Hepatic stellate cell (primary cell): ENCODE measurements around the gene CISH.

Source experiments
- DNase-seq: peaks from one replicate; pipeline ENCODE4 v3.0.0; 2011; ENCODE audit warnings: low spot score

Gene CISH

GRCh38 chr3:50599115-50599715 is 12.4 kb downstream of the CISH start:
- DNase-seq = no peak

- no peak for DNase-seq
These were observed 17.3 kb downstream of the CISH start for GRCh38 chr3:50594253-50594785.

DNA sequence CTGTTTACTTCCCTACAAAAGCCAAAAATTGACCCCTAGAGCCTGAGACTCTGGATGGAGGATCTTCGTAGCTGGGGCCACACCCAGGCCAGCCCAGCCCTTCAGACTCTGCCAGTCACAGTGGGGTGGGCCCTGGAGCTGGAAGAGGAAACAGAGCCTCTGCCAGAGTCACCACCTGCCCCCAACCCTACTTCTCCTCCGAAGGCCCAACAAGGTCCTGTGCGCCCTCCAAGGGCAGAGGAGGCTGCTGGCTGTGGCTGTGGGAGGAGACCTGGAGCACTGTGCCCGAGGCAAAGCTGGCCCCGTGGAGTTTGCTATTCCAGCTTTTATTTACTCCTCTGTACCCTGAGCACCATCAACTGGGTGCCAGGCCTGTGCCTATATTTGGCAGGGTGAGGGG is 19.0 kb downstream of the CISH start:
- no peak for DNase-seq

GRCh38 chr3:50591196-50591741 is 20.3 kb downstream of the CISH start:
- no peak for DNase-seq

DNA sequence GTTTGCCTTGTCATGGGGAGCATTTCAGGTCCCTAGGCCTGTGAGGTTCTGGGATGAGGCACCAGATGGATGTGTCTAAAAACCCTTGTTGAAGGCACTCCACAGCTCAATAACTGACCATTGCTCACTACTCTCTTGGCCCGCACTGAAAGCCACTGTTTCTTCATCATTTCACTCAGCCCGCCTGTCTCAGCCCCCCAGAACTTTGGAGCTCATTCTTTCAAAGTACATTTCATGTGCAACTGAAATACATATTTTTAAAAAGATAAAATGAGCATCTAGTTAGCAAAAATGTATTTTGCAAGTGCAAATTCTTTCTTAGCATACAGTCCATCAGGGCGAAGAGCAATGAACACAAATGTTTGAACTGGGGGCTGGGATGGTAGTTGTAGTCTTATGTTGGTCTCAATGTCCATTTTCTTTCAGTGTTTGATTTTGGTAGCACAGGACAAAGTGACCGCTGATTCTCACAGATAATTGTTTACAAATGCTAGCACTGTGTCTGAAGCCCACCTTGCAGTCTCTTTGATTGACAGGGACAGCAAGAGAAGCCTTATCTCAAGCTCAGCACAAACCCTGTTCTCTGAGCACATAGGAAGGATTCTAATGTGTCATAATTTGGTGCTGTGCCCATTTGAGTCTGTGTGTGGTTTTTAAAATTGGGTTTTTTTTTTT is 22.7 kb downstream of the CISH start:
- DNase-seq = no peak

DNA sequence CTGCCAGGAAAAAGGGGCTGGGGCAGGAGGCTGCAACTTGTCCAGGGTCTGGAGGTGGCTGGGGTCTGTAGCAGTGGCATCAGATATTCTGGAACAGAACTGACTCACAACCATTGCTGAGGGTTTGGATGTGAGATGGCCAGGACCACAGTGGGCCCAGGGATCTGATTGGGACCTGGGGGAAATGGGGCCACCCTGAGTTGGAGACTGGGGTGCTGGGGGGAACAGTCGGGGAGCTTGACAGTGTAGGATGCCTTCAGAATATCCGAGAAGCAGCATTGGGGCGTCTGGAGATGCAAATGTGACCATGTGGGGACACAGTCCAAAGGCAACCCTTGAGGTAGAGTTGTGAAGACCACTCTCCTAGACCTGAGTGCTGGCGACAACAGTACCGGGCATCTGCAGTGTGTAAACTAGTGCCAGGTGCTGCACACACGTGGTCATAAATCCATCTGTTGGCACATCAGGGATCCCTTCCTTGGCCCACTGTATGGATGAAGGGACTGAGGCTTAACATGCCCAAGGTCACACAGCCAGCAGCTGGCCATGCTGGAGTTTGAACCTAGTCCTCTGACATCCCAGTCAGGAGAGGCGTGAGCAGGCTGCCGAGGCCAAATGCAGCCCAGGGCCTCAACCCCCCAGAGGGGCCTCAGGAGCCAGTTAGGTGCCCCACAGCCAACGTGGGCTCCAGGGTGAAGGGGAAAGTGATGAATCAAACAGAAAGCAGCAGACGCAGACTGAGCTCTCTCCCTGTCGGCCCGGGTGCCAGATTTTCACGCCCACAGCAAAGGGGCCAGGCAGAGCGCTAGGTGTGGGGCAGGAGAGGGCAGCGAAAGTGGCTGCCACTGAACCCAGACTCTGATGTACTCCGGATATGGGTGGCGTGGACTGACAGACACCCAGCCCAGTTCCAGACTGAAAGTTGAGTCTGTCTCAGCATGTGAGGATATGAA is 23.5 kb downstream of the CISH start:
- no peak for DNase-seq

GRCh38 chr3:50587373-50587772 is 24.2 kb downstream of the CISH start:
- no peak for DNase-seq

DNA sequence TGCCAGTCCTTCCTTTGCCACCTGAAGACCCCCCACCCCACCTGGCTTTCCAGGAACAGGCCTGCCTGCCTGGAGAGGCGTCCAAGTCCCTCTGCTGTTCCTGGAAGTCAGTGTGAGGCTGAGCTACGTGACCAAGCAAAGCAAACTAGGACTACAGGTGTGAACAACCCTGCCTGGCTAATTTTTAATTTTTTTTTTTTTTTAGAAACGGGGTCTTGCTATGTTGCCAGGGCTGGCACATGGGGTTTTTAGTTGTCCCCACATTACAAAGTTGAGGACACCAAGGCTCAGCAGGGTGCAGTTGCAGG is 24.9 kb downstream of the CISH start:
- DNase-seq = no peak

- DNase-seq = no peak
These were observed 25.4 kb downstream of the CISH start for GRCh38 chr3:50585919-50586762.

GRCh38 chr3:50584391-50584790 is 27.2 kb downstream of the CISH start:
- DNase-seq = no peak

DNA sequence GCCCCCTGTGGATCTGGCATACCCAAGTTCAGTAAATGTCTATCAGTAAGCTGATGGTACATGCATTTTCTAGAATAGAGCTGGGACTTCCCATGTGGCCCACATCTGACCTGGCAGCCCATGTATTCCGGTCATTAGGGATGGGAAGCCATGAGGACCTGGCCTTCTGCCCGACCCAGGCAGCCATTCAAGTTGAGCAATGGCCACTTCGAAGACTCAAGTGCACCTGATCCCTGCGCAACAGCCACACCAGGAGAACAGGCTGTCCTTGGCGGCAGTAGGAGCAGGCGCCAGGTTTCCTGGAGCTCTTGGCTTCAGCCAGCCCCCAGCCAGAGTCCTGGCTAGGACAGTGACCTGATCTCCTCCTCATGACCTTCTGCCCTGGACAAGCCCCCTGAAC is 27.7 kb downstream of the CISH start:
- DNase-seq = no peak

- DNase-seq = no peak
These were observed 29.5 kb downstream of the CISH start for GRCh38 chr3:50582083-50582482.

DNA sequence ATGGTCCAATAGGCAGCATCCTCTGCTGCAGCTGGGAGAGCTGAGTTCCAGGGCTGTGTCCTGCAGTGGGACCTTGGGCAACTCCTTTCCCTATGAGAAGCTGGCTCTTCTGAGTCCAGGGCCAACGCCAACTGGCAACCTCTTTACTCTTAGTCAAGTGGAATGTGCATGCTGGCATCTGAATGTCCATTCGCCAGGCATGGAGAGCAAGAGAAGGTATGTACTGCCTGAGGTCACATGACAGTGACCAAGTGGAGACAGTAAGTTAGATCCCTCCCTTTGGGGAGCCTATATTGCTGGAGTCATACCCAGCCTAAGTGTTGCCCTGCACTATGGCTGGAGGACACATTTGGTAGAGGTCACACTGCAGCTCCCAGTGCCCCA is 30.1 kb downstream of the CISH start:
- DNase-seq = no peak

- no peak for DNase-seq
These were observed 30.7 kb downstream of the CISH start for GRCh38 chr3:50580683-50581458.

DNA sequence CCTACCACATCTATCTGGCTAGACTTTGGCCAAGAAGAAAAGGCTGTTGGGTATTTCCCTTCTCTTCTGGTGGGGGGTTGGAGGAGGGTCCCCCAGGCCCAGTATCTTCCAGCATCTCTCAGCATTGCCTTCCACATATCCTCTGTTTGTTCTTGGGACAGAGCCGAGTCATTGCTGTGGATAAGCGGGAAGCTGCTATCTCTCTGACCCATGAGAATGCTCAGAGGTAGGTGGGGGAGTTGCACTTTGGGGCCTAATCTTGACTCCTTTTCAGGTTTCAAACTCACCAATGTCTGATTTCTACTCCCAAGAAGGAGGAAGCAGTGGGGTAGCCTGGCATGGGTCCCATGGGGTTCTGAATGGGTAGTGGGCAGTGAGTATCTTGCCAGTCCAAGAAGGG is 34.2 kb downstream of the CISH start:
- no peak for DNase-seq

- no peak for DNase-seq
These were observed 36.2 kb downstream of the CISH start for GRCh38 chr3:50575372-50575771.

GRCh38 chr3:50574444-50574831 is 37.1 kb downstream of the CISH start:
- no peak for DNase-seq

DNA sequence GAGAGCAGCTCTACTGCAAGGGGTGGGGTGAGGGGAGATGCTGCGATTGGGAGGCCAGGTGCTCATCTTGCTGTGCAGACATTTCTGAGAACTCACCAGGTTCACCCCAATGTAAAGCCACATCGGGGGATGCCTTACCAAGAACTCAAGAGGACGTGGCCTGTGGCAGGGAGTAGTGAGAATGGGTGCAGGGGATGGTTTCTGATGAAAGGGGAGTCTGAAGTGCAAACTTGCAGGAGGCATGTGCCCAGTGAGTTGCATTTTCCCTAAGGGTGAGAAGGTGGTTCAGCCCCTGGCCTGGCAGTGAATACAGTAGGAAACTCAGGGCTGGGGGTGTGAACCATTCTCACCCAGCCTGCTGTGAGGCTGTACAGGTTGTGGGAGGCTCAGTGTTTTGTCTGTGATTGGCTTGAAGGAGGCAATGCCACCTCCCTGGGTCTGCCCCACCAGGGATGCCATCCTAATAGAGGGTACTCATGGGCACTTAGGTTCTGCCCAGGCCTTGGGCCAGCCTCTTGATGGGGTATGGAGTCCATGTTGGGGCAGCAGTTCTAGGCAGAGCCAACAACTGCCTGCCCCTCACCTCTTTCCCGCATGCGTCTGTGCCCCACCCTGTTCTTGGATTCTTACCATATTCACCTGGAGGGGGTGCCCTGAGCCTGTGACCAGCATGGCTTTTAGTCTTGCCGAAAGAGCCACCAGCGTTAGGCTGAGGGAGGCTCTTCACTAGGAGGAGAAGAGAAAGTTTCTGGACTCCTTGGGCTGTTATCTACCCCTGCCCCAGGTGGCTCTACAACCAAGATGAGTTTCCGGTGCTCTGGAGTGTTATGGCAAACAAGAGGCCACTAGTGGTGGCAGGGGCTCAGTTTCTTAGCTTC is 37.8 kb downstream of the CISH start:
- no peak for DNase-seq

DNA sequence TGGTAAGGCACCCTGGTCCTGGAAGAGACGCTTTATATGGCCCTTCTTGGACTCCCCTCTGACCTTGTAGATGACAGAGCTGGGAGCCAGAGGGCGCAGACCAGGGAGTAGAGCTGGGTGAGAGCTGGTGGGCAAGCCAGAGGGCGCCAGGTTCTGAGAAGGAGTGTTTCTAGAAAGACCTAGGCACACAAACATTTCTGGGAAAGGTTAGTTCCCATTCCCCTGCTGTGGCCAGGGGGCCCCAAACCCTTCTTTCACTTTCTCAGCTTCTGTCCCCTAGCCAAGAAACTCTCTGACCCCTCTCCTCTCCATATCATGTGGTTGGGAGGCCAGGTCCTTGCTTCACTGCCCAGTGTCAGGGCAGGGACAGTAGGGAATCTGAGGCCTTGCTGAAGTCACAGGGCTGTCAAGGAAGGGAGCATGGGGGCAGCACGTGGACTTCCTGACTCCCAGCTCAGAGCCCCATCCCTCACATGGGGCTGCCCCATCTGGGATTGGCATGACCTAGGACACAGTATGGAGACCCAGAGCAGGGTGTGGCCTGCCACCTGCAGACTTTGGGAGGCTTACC is 38.7 kb downstream of the CISH start:
- DNase-seq = no peak

GRCh38 chr3:50572158-50572557 is 39.4 kb downstream of the CISH start:
- DNase-seq = peak; percentile 87
